Measurements from ENCODE around the gene CPNE5. TPM values are rescaled to one million over a fixed set of nuclear protein-coding genes. Genes with fewer than 3 reads are reported as not detected.

CPNE5 gene
- polyA plus RNA-seq, 2 of the 4 experiments (the other 2 are of a cell fraction) = 0.03 to 0.13 TPM

- FAIRE-seq (no peak), ATAC-seq (no peak), DNase-seq (ENCODE audit: low read depth in 1 of 2, low spot score in 1 of 2) (no peak)
- Histone ChIP-seq H3K27ac (no peak overlapping the region), H3K4me1 (no peaks in the 10 kb centered on the region), H3K4me3 (no peak overlapping the region), H3K9me3 (no peaks in the 10 kb centered on the region), H3K4me2 (no peak overlapping the region)
- WGBS (ENCODE audit: missing lambda C conversion rate) = 76% methylated on average over 3 of the region's 3 CpGs
- TF ChIP-seq REST (IDR thresholded peaks at IDR 0.05) = no peak
- ChIA-PET POLR2A (no interaction called here), CTCF (interaction anchor here (0.5 kb wide), 1 partner anchor 10 kb away, joined by 3 read pairs; no protein-coding TSS in a partner anchor)
Observed at GRCh38 chr6:36817847-36818246, 21.4 kb downstream of the CPNE5 start.

GRCh38 chr6:36817176-36817817, 21.9 kb downstream of the CPNE5 start:
- CTCF ChIA-PET = interaction anchor here (0.7 kb wide), 1 partner anchor 13 kb away, joined by 3 read pairs; no protein-coding TSS in a partner anchor
- no peak overlapping the region for H3K27ac ChIP-seq
- no peak for DNase-seq (ENCODE audit: low read depth in 1 of 2, low spot score in 1 of 2)

GRCh38 chr6:36815962-36816735, 23.1 kb downstream of the CPNE5 start:
- Histone ChIP-seq H3K27ac (no peak overlapping the region), H3K4me1 (no peaks in the 10 kb centered on the region), H3K4me2 (no peak overlapping the region), H3K9me3 (no peaks in the 10 kb centered on the region), H3K4me3 (no peak overlapping the region)
- ChIA-PET POLR2A (no interaction called here), CTCF (interaction anchor here (0.6 to 1.2 kb wide), 3 partner anchors 120 to 202 kb away, joined by 3 read pairs; no protein-coding TSS in a partner anchor)
- DNase-seq (ENCODE audit: low read depth in 1 of 2, low spot score in 1 of 2) (no peak), ATAC-seq (no peak), FAIRE-seq (no peak)
- whole genome bisulfite sequencing (ENCODE audit: missing lambda C conversion rate) = 68% methylated on average over 7 of the region's 7 CpGs
- TF ChIP-seq KDM1A (IDR thresholded peaks at IDR 0.05; ENCODE audit: low read depth) (no peak), EHMT2 (IDR thresholded peaks at IDR 0.05; ENCODE audit: low read depth) (no peak), RFX5 (IDR thresholded peaks at IDR 0.05) (no peak), KDM5A (IDR thresholded peaks at IDR 0.05) (no peak), HOXB5 (CRISPR knock-in tag; IDR thresholded peaks at IDR 0.05) (no peak), JUNB (IDR thresholded peaks at IDR 0.05) (no peak), SREBF2 (IDR thresholded peaks at IDR 0.05) (no peak)

More at GRCh38 chr6:36817176-36817817, 21.9 kb downstream of the CPNE5 start:
- no peaks in the 10 kb centered on the region for H3K4me1 ChIP-seq
- H3K4me3 ChIP-seq = no peak overlapping the region
- 65% methylated on average over 9 of the region's 9 CpGs for WGBS (ENCODE audit: missing lambda C conversion rate)
- no peaks in the 10 kb centered on the region for H3K9me3 ChIP-seq
- ATAC-seq (no peak), FAIRE-seq (no peak)
- no peak overlapping the region for H3K4me2 ChIP-seq
- TF ChIP-seq FOSB (CRISPR knock-in tag; IDR thresholded peaks at IDR 0.05) (no peak), BCL3 (IDR thresholded peaks at IDR 0.05) (no peak), CEBPB (IDR thresholded peaks at IDR 0.05) (no peak)
- POLR2A ChIA-PET = no interaction called here

GRCh38 chr6:36814249-36814648, 25.0 kb downstream of the CPNE5 start:
- H3K4me1 ChIP-seq = no peaks in the 10 kb centered on the region
- DNase-seq (ENCODE audit: low read depth in 1 of 2, low spot score in 1 of 2) (no peak), FAIRE-seq (no peak), ATAC-seq (no peak)
- no peak for TF ChIP-seq JUNB (IDR thresholded peaks at IDR 0.05)
- no peak overlapping the region for H3K4me2 ChIP-seq
- no peak overlapping the region for H3K27ac ChIP-seq
- CTCF ChIA-PET = interaction anchor here (1.1 kb wide), 1 partner anchor 31 kb away, joined by 3 read pairs; no protein-coding TSS in a partner anchor
- WGBS (ENCODE audit: missing lambda C conversion rate) = 71% methylated on average over 7 of the region's 7 CpGs
- POLR2A ChIA-PET = no interaction called here
- H3K4me3 ChIP-seq = no peak overlapping the region
- no peaks in the 10 kb centered on the region for H3K9me3 ChIP-seq
